Measurements from ENCODE around the gene PTPN20.

GRCh38 chr10:47016564-47016963 is 105.3 kb downstream of the PTPN20 start:
- TF ChIP-seq CTCF (IDR thresholded peaks at IDR 0.05): no peak
- no peak for TF ChIP-seq POLR2AphosphoS5 (IDR thresholded peaks at IDR 0.05; ENCODE audit: insufficient read depth in 1 of 2, low read depth in 1 of 2)
